ENCODE results near the gene RAPGEF6.
"Not testable (repeated sequence)": the region's sequence is repeated elsewhere in the genome, so short reads cannot be mapped to it uniquely, and the experiment has no call there.

RAPGEF6 gene

GRCh38 chr5:131496400-131496713 lies 138.7 kb downstream of the RAPGEF6 start:
- no peak for DNase-seq (ENCODE audit: low read depth)

- no peak for DNase-seq (ENCODE audit: low read depth)
Measured at GRCh38 chr5:131495536-131496399, 139.3 kb downstream of the RAPGEF6 start.

GRCh38 chr5:131491749-131492148 lies 143.3 kb downstream of the RAPGEF6 start:
- DNase-seq (ENCODE audit: low read depth): no peak

GRCh38 chr5:131488463-131488862 lies 146.6 kb downstream of the RAPGEF6 start:
- DNase-seq (ENCODE audit: low read depth): no peak

GRCh38 chr5:131487371-131487770 lies 147.7 kb downstream of the RAPGEF6 start:
- DNase-seq (ENCODE audit: low read depth): not testable (repeated sequence)

- DNase-seq (ENCODE audit: low read depth): no peak
Measured at GRCh38 chr5:131482617-131483016, 152.4 kb downstream of the RAPGEF6 start.

GRCh38 chr5:131481569-131481968 lies 153.5 kb downstream of the RAPGEF6 start:
- no peak for DNase-seq (ENCODE audit: low read depth)

GRCh38 chr5:131475541-131475941 lies 159.5 kb downstream of the RAPGEF6 start:
- DNase-seq (ENCODE audit: low read depth): no peak

GRCh38 chr5:131473731-131474130 lies 161.3 kb downstream of the RAPGEF6 start:
- no peak for DNase-seq (ENCODE audit: low read depth)

GRCh38 chr5:131466171-131466766 lies 168.8 kb downstream of the RAPGEF6 start:
- DNase-seq (ENCODE audit: low read depth): no peak

- DNase-seq (ENCODE audit: low read depth): no peak
Measured at GRCh38 chr5:131463656-131464055, 171.4 kb downstream of the RAPGEF6 start.

- no peak for DNase-seq (ENCODE audit: low read depth)
Measured at GRCh38 chr5:131462454-131462853, 172.6 kb downstream of the RAPGEF6 start.

GRCh38 chr5:131461742-131462141 lies 173.3 kb downstream of the RAPGEF6 start:
- DNase-seq (ENCODE audit: low read depth): no peak

GRCh38 chr5:131460867-131461572 lies 174.0 kb downstream of the RAPGEF6 start:
- no peak for DNase-seq (ENCODE audit: low read depth)

- no peak for DNase-seq (ENCODE audit: low read depth)
Measured at GRCh38 chr5:131460133-131460532, 174.9 kb downstream of the RAPGEF6 start.

- DNase-seq (ENCODE audit: low read depth): no peak
Measured at GRCh38 chr5:131459216-131459615, 175.8 kb downstream of the RAPGEF6 start.

- DNase-seq (ENCODE audit: low read depth): no peak
Measured at GRCh38 chr5:131457193-131457592, 177.8 kb downstream of the RAPGEF6 start.

- no peak for DNase-seq (ENCODE audit: low read depth)
Measured at GRCh38 chr5:131450941-131451340, 184.1 kb downstream of the RAPGEF6 start.

GRCh38 chr5:131441184-131441583 lies 193.8 kb downstream of the RAPGEF6 start:
- DNase-seq (ENCODE audit: low read depth): no peak

GRCh38 chr5:131436081-131436480 lies 198.9 kb downstream of the RAPGEF6 start:
- DNase-seq (ENCODE audit: low read depth): no peak

GRCh38 chr5:131433109-131433508 lies 201.9 kb downstream of the RAPGEF6 start:
- no peak for DNase-seq (ENCODE audit: low read depth)

GRCh38 chr5:131431794-131432193 lies 203.2 kb downstream of the RAPGEF6 start:
- no peak for DNase-seq (ENCODE audit: low read depth)

GRCh38 chr5:131430794-131431193 lies 204.2 kb downstream of the RAPGEF6 start:
- DNase-seq (ENCODE audit: low read depth): no peak

Data from stimulated activated CD8-positive, alpha-beta memory T cell treated with anti-CD3 and anti-CD28 coated beads, Interleukin-15, amount 100 ng/mL, for 24 hours (primary cell).